Lower leg skin (tissue), 4 donors: Measurements from ENCODE around the gene PRDM8. TPM values are rescaled to one million over a fixed set of nuclear protein-coding genes. Genes with fewer than 3 reads are reported as not detected.
"Not testable (repeated sequence)": the region's sequence is repeated elsewhere in the genome, so short reads cannot be mapped to it uniquely, and the experiment has no call there.

ENCODE experiments used
- DNase-seq, 2 donors: peaks; one replicate each; pipeline ENCODE4 v3.0.0-alpha.2; 2019; ENCODE audit warnings: low spot score in 2 of 2
- H3K4me3 ChIP-seq: fragments of 200-600 bp; sonication (generic); 2 replicates; pipeline ENCODE4 v1.5.1; 2017; ENCODE audit warnings: mild to moderate bottlenecking, low read depth; ENCODE audit not compliant: poor library complexity, severe bottlenecking
- POLR2A ChIP-seq, 2 donors: fragments of 450-650 bp; IDR thresholded peaks; one replicate each; pipeline ENCODE4 v1.6.1; 2016 to 2017; ENCODE audit warnings: antibody characterized with exemption in 2 of 2, mild to moderate bottlenecking in 1 of 2, moderate library complexity in 1 of 2
- WGBS, 2 donors: methylation state at CpG; one replicate each; pipeline ENCODE4 v1.1.5; 2018; 5-methylcytosine and 5-hydroxymethylcytosine counted together
- intact Hi-C: fragments of 100-400 bp; cut with DNase I; formaldehyde crosslinking; loops from one replicate; pipeline ENCODE4 v1.15.0; 2023; ENCODE audit warnings: low total_unique reads
- total RNA-seq, 4 donors: library from RNA; depleted of rRNA; stranded (reverse); fragments of >200 nt; gene quantifications; one replicate each; pipeline ENCODE4 v1.1.0, GENCODE V29; 2016
- TF ChIP-seq, protein P1 (sequence below), 3 donors: fragments of 450-650 bp; IDR thresholded peaks; one replicate each; pipeline ENCODE4 v1.5.1; 2016; ENCODE audit warnings: antibody characterized with exemption in 3 of 3, mild to moderate bottlenecking in 3 of 3, moderate library complexity in 2 of 3

Gene PRDM8
- total RNA-seq, 4 donors from 2014 or later, result 1.4 to 4.6 (median 3.9) TPM

DNA sequence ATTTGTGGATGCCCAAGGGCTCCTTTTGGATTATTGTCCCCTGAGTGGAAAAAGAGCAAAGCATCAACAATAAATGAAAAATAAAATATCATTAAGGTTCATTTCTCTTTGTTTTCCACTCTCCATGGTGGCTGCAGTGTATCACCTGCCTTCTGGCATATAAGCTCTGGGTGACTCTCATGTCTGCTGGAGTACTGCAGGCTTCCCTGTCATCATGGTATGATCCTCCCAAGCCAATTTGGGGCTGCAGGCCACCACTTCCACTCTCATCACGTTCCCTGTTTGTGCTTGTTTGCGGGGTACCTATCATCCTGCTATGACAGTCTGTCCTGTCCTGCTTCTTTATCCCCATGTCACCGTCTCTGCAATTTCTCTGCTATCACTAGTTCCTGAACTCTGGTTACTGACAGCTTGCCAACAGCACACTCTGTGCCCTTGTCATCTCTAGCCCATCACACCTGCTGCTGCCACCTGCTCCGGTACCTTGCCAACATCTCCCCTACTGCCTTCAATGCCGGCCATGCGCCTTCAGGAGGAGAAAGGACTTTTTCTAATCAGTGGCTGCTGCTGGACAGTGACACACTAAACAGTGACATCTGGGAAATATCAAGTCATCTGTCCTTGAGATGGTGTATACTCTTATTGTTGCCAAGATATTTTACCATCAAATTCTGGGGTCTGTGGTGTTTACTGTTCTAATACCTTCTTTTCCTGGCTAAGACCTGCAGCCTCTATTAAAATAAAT lies 46.1 kb downstream of the PRDM8 start:
- 57 to 67% methylated on average over 6 of the region's 6 CpGs for WGBS, 2 donors
- no peak overlapping the region for H3K4me3 ChIP-seq
- intact Hi-C loops, result no loop called here
- TF ChIP-seq POLR2A (IDR thresholded peaks at IDR 0.05), result no peak
- TF ChIP-seq, protein P1, sequence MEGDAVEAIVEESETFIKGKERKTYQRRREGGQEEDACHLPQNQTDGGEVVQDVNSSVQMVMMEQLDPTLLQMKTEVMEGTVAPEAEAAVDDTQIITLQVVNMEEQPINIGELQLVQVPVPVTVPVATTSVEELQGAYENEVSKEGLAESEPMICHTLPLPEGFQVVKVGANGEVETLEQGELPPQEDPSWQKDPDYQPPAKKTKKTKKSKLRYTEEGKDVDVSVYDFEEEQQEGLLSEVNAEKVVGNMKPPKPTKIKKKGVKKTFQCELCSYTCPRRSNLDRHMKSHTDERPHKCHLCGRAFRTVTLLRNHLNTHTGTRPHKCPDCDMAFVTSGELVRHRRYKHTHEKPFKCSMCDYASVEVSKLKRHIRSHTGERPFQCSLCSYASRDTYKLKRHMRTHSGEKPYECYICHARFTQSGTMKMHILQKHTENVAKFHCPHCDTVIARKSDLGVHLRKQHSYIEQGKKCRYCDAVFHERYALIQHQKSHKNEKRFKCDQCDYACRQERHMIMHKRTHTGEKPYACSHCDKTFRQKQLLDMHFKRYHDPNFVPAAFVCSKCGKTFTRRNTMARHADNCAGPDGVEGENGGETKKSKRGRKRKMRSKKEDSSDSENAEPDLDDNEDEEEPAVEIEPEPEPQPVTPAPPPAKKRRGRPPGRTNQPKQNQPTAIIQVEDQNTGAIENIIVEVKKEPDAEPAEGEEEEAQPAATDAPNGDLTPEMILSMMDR (IDR thresholded peaks at IDR 0.05), result no peak
- no peak for DNase-seq

DNA sequence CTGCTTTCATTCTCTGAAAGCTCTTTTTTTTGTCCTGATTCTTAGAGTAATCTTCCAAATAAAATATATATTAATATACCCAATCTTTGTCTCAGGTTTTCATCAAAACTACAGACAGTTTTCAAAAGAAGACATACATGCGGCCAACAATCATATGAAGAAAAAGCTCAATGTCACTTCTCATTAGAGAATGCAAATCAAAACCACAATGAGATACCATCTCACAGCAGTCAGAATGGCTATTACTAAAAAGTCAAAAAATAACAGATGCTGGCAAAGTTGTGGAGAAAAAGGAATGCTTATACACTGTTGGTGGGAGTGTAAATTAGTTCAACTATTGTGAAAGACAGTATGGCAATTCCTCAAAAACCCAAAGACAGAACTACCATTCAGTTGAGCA lies 50.2 kb downstream of the PRDM8 start:
- 92 to 95% methylated on average over 1 of the region's 1 CpG for WGBS, 2 donors
- intact Hi-C loops, DNase-seq: not testable (repeated sequence)

GRCh38 chr4:80249144-80249543 lies 51.8 kb downstream of the PRDM8 start:
- intact Hi-C loops, result no loop called here
- WGBS, 2 donors, result 24 to 25% methylated on average over 1 of the region's 1 CpG
- TF ChIP-seq, protein P1 (IDR thresholded peaks at IDR 0.05), result no peak
- TF ChIP-seq POLR2A (IDR thresholded peaks at IDR 0.05), result no peak
- H3K4me3 ChIP-seq, result no peak overlapping the region
- DNase-seq, result no peak

More for the DNA sequence above, 50.2 kb downstream of the PRDM8 start:
- not testable (repeated sequence) for H3K4me3 ChIP-seq

DNA sequence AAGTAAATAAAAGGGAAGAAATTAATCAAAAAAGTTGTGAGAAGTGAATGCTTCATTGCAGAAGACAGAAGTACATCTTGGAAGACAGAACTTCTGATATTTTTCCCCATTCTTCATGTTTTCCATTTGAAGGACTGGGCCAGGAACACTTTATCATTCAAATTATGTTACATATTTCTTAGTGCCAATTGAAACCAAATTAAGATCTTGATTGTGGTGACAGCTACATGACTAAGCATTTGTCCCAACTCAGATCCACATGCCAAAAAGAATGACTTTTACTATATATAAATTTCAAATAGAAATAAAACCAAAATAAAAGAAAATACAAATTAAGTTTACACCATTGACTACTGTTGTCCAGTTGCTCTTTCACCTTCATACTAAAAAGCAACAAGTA lies 55.1 kb downstream of the PRDM8 start:
- no peak for DNase-seq
- intact Hi-C loops, result no loop called here
- TF ChIP-seq POLR2A (IDR thresholded peaks at IDR 0.05), result no peak
- TF ChIP-seq, protein P1 (IDR thresholded peaks at IDR 0.05), result no peak
- H3K4me3 ChIP-seq, result no peak overlapping the region

DNA sequence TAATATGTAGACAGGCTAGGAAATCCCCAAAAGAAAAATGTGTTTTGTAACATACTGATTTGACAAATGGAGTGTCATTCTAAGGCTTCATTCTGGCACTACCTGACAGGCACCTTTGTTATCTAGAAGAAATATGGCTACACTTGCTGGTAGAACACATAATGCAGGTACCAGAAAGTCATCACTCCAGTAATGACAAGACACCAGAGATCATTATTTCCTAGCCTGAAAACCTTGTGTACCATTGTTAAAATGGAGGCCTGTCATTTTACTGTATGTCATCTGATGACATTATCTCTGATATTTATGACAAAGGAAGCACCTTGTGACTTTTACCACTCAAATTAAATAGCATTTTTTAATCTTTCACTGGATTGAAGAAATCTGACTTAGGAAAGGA lies 55.6 kb downstream of the PRDM8 start:
- intact Hi-C loops, result no loop called here
- DNase-seq, result no peak
- no peak overlapping the region for H3K4me3 ChIP-seq
- TF ChIP-seq, protein P1 (IDR thresholded peaks at IDR 0.05), result no peak
- no peak for TF ChIP-seq POLR2A (IDR thresholded peaks at IDR 0.05)

- no peak for DNase-seq
- 69 to 72% methylated on average over 4 of the region's 4 CpGs for WGBS, 2 donors
- intact Hi-C loops, result no loop called here
- TF ChIP-seq POLR2A (IDR thresholded peaks at IDR 0.05), result no peak
- TF ChIP-seq, protein P1 (IDR thresholded peaks at IDR 0.05), result no peak
- H3K4me3 ChIP-seq, result no peak overlapping the region
Measured at GRCh38 chr4:80253510-80253909, 56.2 kb downstream of the PRDM8 start.

Other genes starting within 250 kb of the PRDM8 start
- gene ANTXR2, start 124.3 kb upstream of the PRDM8 start, total RNA-seq, result 10 to 100 TPM; 14.4 to 25.2 (median 19.6) TPM
- under 1 TPM in 1 of 4 donors, not detected in 3; 0.03 TPM for gene FGF5, start 69.2 kb downstream of the PRDM8 start, total RNA-seq
- not detected for gene CFAP299, start 138.2 kb downstream of the PRDM8 start, total RNA-seq